Fibroblast of skin of scalp (primary cell): ENCODE measurements around the gene ADAMTS12.

Source experiments
- DNase-seq: peaks from one replicate; pipeline ENCODE4 v3.0.0-alpha.2; 2013

ADAMTS12 gene

GRCh38 chr5:33901156-33901555, 9.4 kb upstream of the ADAMTS12 start:
- DNase-seq: peak; percentile 53

DNA sequence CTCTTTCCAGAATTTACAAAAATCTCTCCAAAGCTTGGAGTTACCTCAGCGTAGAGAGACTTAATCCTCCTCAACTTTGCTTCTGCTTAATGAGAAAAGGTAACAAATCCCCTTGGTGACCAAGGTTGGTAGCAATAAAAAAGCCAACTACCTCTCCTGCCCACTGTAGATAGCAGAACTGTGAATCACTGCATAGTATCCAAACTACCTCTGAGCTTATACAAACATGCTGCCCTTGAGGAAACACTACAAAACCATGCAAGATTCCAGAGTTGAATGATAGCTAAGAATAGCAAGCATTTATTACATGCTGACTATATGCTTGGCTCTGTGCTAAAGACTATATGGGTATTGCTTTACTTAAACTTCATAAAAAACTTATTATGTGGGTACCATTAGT, 2.8 kb upstream of the ADAMTS12 start:
- DNase-seq: peak; percentile 72

DNA sequence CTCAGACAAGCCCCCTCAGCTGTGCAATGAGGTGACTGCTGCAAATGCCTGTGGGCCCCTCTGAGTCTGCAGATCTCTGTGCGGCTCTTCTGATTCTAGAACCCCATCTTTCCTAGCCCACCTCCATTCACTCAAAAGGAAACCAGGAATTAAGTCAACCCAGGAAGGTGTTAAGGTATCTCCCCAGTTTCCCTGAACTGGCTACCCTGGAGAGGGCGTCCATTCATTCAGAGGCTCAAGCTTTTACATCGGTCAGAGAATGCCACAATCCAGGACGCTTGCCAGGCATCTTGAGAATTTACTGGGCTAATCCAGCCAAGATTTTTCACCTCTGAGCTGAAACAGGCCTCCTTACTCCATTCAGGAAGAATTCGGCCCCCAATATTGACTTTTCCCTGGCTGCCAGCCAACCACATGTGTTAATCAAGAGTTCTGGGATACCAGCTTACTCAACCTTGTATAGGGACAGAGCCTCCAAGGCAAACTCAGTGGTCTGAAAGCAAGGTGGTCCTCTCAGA, 889 bp upstream of the ADAMTS12 start:
- peak; percentile 97 for DNase-seq

GRCh38 chr5:33891446-33891787, 373 bp downstream of the ADAMTS12 start:
- DNase-seq: no peak

GRCh38 chr5:33890131-33891032, 1.4 kb downstream of the ADAMTS12 start:
- peak; percentile 34 for DNase-seq

DNA sequence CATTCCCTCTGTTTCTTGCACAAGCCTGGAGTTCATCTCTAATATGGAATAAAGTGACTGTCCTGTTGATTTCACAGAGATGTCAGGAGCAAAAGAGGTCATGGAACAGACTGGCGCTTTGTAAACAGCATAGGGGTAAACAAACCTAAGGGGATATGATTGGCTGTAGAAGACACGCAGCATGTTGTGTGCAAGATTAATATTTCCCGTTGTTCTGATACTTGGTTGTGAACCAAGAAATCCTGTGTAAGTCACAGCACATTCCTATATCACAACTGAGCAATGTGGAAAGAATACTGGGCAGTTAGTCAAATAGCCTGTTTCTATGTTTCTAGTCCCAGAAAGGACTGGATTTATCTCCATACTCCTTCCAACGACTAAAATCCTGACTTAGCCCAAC, 3.2 kb downstream of the ADAMTS12 start:
- DNase-seq: peak; percentile 58

DNA sequence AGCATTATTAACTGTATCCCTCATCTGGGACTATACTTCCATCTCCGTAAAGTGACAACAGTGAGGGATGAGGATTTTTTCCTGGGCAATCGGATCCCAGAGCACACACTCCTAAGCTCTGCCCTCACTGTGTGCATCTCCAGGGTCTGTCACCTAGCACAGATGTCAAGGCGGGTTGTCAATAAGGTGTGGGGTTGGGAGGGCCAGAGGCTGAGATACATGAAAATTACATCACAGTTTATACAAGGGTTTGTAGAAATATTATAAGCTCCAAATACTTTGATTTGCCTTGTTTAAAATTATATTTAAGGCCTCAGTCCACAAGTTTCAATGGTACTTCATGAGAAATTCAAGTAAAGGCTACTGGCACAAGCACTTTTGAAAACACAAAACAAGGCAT, 4.5 kb downstream of the ADAMTS12 start:
- no peak for DNase-seq

- DNase-seq: no peak
Measured at GRCh38 chr5:33886283-33886682, 5.5 kb downstream of the ADAMTS12 start.

DNA sequence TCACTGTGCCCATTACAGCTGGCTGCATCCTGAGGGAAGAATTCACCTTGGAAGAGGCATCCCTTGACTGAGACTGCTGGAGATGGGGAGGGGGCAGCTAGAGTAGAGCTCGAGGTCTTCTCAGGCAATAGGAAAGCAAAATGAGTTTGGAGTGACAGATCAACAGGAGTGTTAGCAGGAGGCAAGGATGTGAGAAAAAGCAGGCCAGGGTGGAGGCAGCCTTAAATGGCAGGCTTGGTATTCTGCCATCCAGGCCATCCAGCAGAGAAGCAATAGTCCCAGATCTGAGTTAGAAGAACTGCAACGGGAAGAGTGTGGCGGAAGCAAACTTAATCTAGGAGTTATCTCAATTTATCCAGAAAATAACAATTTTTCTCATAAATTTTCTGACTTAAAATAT, 6.1 kb downstream of the ADAMTS12 start:
- no peak for DNase-seq

DNA sequence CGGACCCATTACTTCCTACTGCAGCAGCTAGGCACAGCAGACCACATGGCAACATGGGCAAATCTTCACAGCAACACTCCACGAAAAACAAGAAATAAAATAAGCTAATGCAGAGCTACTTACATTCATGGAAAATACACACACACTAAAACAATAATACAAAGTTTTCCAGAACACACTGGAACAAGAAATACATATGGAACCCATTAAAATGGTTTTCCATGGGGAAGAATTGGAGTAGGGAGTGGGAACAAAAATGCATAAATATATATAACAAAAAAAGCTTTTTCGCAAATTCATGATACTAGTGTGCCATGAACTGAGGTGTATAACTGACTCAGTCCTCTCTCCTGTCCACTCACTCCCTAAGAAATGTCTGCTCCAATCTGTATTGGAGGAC, 8.3 kb downstream of the ADAMTS12 start:
- DNase-seq: no peak

GRCh38 chr5:33880319-33880718, 11.5 kb downstream of the ADAMTS12 start:
- DNase-seq: no peak

DNA sequence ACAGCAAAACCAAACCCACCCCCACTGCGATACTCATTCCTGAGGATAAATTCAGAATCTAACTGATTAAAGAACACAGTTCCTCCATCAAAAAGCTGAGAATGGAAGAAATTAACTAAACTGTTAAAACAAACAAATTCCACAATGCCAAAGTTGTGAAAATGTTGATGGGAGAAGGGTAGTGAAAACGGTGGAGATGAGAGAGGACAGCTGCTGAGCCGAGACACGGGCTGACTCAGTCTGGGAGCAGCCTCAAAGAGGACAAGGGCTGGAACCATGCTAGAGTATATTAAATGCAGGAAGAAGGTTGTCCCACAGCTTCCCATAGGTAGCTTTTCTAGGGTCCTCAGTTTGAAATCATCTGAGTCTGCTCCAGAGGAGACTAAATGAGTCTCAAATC, 14.3 kb downstream of the ADAMTS12 start:
- no peak for DNase-seq

DNA sequence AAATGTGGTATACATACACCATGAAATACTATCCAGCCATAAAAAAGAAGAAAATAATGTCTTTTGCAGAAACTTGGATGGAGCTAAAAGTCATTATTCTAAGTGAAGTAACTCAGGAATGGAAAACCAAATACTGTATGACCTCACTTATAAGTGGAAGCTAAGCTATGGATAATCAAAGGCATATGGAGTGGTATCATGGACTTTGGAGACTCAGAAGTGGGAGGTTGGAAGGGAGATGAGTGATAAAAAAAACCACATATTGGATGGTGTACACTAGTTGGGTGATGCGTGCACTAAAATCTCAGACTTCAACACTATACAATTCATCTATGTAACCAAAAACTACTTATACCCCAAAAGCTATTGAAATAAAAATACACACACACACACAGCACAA, 24.5 kb downstream of the ADAMTS12 start:
- DNase-seq: peak; percentile 50

DNA sequence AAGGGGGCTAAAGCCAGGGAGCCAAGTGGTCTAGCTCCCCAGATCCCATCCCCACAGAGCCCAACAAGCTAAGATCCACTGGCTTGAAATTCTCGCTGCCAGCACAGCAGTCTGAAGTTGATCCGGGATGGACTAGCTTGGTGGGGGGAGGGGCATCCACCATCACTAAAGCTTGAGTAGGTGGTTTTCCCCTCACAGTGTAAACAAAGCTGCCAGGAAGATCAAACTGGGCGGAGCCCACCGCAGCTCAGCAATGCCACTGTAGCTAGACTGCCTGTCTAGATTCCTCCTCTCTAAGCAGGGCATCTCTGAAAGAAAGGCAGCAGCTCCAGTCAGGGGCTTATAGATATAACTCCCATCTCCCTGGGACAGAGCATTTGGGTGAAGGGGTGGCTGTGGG, 32.6 kb downstream of the ADAMTS12 start:
- DNase-seq: peak; percentile 27

DNA sequence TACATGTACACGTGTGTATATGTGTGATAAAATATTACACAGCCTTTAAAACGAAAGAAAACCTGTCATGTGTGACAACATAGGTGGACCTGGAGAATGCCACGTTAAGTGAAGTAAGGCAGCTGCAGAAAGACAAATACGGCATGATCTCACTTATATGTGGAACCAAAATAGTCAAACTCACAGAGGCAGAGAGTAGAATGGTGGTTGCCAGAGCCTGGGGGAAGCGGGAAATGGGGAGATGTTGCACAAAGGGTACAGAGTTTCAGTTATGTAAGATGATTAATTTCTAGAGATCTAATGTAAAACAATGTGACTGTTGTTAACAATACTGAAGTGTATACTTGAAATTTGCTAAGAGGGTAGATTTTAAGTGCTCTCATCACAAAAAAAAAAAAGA, 34.8 kb downstream of the ADAMTS12 start:
- no peak for DNase-seq

DNA sequence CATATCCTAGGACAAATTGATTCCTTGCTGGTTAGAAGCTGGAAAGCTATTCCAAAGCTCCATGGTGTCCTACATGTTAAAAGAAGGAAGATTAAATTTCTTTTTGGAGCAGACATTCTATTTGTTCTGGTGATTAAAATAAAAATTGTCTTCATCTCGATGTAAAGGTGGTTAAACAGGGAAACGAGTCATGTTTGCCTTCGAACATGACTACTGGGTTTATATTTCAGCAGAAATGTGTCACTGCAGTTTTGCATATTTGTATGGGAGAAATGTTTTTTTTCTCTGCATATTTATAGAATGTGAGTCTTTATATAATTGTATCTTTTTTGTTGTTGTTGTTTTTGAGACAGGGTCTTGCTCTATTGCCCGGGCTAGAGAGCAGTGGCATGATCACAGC, 36.4 kb downstream of the ADAMTS12 start:
- peak; percentile 28 for DNase-seq

DNA sequence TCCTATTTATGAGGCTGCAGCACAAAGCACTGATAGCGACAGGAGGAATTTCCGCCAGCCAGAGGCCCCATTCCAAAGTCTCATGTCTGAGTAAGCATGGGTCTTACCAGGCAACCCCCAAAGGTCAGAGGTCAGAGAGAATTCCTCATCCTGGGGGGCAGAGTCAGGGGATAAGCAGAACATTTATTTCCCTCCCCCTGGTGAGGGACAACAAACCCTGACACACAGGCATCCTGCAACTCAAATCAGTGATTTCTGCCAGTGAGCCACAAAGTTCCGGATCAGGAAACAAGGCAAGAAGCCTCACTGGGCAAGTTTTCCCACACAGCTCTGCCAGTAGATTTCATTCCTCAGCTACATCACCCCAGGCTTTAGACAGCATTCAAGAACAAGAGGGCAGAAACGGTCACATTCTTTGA, 37.0 kb downstream of the ADAMTS12 start:
- DNase-seq: peak; percentile 83

- DNase-seq: no peak
Measured at GRCh38 chr5:33852837-33853236, 39.0 kb downstream of the ADAMTS12 start.

DNA sequence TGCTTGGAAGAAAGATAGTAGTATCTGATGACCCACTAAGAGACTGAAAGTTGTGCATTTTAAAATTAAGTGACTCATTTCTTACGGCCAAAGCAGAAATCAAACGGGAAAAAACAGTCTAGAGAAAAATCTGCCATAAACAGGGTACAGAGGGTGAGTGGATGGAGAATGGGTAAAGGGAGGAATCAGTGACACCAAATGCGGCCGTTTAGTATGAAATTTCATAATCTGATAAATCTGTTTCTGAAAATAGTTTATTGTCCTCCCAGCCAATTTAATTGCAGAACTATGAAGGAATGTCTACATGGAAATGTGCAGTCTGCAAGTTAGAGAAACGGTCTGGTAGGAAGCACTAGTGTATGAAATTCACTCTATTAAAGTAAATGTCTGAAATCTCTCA, 39.5 kb downstream of the ADAMTS12 start:
- DNase-seq: peak; percentile 61

GRCh38 chr5:33850100-33850594, 41.6 kb downstream of the ADAMTS12 start:
- DNase-seq: peak; percentile 38

- no peak for DNase-seq
Measured at GRCh38 chr5:33848554-33848953, 43.2 kb downstream of the ADAMTS12 start.

DNA sequence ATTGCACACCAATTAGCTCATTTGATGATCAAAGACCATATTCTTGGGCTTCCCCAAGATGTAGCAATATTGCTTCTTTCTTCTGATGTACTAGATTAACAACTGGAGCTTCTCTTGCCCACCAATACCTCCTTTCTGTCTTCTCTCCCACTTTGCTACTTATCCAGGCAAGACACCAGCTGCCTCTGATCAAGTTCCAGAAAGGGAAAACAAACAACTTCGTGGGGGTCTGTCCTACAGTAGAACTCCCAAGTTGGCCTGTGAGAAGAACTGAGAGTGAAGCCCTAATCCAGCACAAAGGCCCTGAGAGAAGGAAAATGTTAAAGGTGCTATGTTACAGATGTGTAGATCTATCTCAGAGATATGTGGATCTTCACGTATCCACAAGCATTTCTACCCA, 44.9 kb downstream of the ADAMTS12 start:
- no peak for DNase-seq

- DNase-seq: peak; percentile 61
Measured at GRCh38 chr5:33843579-33843978, 48.2 kb downstream of the ADAMTS12 start.

GRCh38 chr5:33842456-33842855, 49.3 kb downstream of the ADAMTS12 start:
- no peak for DNase-seq
